ENCODE results near the gene CERS1.

Gene CERS1

DNA sequence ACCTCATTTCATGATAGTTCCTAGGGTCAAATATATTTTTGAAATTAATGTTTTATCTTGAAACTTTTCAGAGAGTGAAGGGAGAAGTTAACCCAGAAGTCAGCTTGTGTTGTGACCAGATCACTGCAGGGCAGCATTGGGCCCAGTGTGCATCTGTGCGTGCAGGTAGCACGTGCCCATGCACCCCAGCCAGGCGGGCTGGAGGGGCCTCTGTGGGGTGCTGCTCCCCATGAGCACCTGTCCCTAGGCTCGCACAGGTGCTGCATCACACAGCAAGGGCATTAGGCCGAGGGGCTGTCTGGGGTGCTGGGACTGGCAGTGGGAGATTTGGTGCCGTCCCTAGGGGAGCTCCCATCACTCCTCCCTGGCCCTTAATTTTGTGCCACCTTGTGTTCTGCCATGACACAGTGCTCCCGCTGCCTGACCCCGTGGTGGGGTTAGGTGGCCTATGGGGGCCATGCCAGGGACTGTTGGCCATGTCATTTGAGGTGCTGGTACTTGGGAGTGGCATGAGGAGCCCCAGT, 51.1 kb downstream of the CERS1 start:
- FAIRE-seq (no peak), DNase-seq (ENCODE audit: extremely low spot score, insufficient read length, low read depth) (no peak)

- FAIRE-seq = no peak
- DNase-seq (ENCODE audit: extremely low spot score, insufficient read length, low read depth) = no peak
Observed at GRCh38 chr19:18843960-18844359, 52.0 kb downstream of the CERS1 start.

DNA sequence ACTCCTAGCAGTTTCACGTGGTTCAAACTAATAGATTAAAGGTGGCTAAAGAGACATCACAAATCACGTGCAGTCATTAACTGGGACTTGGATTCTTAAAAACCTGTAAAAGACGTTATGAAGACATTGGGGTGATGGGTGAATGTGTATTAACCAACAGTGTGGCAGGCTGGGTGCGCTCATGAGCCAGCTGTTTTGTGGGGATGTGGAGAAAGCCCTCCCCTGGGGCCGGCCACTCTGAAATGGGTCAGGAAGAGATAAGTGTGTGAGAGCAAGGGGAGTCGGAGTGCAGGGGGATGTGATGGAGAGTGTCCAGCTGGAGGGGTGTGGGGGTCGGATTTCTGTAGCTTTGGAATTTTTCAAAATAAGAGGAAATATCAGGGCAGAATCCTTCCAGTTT, 53.8 kb downstream of the CERS1 start:
- no peak for FAIRE-seq
- no peak for DNase-seq (ENCODE audit: extremely low spot score, insufficient read length, low read depth)

- FAIRE-seq = no peak
- no peak for DNase-seq (ENCODE audit: extremely low spot score, insufficient read length, low read depth)
Observed at GRCh38 chr19:18841400-18841799, 54.6 kb downstream of the CERS1 start.

- DNase-seq (ENCODE audit: extremely low spot score, insufficient read length, low read depth) (no peak), FAIRE-seq (no peak)
Observed at GRCh38 chr19:18840288-18841267, 55.4 kb downstream of the CERS1 start.

DNA sequence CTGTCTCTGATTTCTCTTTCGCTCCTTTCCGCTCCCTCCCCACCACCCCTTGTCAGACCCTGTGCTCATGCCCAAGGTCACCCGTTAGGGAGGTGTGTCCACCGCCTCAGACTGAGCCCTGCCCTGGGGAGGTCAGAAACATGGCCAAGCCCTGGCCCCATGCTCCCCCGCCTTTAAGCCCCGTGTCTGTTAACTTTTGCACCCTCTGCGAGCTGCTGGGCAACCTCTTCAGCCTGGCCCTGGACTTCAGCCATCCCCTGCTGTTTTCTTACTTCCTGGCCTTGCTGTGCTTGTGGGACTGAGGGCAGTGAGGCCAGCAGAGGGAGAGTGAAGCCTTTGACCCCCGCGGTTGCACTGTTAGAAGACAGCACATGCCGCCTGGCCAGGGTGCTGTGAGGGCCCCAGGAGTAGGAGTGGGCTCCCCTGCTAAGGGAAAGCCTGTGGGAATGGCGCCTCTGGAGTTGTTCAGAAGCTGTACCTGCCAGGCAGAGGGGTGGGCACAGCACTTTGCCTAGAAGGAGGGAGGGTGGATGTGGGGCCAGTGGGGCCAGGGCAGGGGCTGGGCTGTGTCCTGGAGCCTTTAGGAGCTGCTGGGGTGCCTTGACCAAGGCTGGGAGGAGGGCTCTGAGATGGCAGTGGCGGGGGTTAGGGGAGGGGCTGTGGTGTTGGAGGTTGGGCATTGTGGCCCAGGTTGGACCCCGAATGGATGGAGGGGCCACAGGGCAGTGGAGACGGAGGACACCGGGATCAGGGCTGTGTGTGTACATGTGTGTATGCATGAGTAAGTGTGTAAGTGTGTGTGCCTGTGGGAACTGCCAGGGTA, 56.3 kb downstream of the CERS1 start:
- FAIRE-seq (no peak), DNase-seq (ENCODE audit: extremely low spot score, insufficient read length, low read depth) (no peak)

DNA sequence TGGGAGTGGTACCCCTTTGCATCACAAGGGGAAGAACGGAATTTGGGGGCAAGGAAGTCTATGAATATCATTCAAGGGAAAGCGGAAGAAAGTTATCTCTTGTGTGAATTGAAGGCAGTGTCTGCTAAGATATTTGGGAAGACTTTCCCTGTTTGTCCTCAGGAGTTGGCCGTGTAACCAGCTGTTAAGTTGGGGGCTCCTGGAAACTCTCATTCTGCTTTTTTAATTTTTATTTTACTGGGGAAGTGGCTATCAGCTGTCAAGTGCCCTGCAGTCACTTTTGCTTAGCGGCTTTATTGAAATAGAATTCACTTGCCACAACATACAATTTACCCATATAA, 61.3 kb downstream of the CERS1 start:
- DNase-seq (ENCODE audit: extremely low spot score, insufficient read length, low read depth) (no peak), FAIRE-seq (no peak)

- no peak for FAIRE-seq
- no peak for DNase-seq (ENCODE audit: extremely low spot score, insufficient read length, low read depth)
Observed at GRCh38 chr19:18833849-18834643, 61.9 kb downstream of the CERS1 start.

- no peak for FAIRE-seq
- no peak for DNase-seq (ENCODE audit: extremely low spot score, insufficient read length, low read depth)
Observed at GRCh38 chr19:18833141-18833476, 62.8 kb downstream of the CERS1 start.

DNA sequence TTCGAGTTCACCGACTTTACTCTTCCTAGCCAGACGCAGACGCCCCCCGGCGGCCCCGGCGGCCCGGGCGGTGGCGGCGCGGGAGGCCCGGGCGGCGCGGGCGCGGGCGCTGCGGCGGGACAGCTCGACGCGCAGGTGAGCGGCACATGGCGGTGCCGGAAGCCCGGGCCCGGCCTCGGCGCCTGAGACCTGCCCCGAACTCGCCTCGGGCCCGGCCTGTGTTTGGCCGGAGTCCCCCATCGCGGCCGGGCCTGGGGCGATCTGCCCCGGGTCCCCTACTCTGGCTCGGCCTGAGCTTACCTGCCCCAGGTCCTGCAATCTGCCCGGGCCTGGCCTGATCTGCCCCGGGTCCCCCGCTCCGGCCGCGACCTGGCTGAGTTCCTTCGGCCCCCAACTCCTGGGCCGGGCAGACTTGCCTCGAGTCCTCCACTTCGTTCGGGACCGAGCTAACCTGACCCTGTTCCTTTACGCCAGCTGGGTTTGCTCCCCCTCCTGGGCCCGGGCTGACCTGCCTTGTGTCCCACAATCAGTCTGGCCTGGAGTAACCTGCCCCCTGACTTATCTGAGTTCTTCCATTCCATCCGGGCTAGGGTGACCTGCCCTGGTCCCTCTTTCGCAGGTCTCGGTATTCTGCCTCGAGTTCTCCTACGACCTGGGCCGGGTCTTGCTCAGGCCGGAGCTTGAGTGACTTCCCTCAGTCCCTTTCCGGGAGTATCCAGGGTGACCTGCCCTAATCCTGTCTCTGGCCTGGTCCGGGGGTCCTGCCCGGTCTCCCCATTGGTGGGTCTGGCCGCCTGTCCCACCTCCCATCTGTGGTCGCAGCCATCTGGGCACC, 63.4 kb downstream of the CERS1 start:
- FAIRE-seq (peak; percentile 31), DNase-seq (ENCODE audit: extremely low spot score, insufficient read length, low read depth) (no peak)

DNA sequence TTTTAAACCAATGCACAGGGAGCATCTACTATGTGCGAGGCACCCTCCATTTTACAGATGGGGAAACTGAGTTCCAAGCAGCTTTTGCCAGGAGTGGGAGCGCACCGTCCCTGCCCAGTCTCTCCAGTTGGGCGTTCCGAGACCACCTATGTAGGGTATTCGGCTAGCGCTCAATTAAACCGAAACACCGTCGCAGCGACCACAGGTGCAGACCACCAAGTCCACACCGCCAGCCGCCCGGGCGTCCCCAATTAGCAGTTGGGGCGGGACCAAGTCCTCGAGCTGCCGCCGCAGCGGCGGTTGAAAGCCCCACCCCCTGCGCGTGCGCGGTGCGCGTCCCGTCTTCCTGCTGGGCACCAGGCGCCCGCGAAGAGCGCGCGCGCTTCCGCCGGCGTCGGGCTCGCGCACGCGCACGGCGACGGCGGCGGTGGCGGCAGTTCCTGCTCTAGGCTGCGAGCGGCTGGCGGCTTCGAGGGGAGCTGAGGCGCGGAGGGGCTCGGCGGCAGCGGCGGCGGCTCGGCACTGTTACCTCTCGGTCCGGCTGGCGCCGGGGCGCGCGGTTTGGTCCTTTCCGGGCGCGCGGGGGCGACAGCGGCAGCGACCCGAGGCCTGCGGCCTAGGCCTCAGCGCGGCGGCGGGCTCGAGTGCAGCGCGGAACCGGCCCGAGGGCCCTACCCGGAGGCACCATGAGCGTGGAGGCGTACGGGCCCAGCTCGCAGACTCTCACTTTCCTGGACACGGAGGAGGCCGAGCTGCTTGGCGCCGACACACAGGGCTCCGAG, 64.2 kb downstream of the CERS1 start, which contains the start of gene UPF1:
Gene UPF1, plus strand, starts transcription at position 436 of the 782 bp plus-strand sequence. Its CDS starts 251 bp downstream, at position 687.
- peak; percentile 96 for DNase-seq (ENCODE audit: extremely low spot score, insufficient read length, low read depth)
- peak; percentile 78 for FAIRE-seq

GRCh38 chr19:18830488-18830887, 65.5 kb downstream of the CERS1 start:
- DNase-seq (ENCODE audit: extremely low spot score, insufficient read length, low read depth) = no peak
- no peak for FAIRE-seq

DNA sequence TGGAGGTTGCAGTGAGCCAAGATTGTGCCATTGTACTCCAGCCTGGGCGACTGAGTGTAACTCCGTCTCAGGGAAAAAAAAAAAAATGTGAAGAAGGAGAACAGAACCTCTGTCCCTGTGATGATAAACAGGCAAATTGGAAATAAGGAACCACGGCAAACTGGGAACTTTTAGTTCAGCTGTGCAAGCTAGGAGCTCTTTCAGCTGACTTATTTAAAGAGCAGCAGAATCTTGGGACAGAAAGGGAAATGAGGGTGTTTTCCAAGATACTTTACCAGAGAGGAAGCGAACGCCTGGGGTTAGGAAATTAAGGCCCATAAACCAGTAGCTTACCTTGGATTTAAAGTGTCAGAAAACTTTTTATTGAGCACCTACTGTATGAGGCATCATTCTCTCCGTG, 67.2 kb downstream of the CERS1 start:
- DNase-seq (ENCODE audit: extremely low spot score, insufficient read length, low read depth) (no peak), FAIRE-seq (no peak)

All from GM18507 (cell line).